Gastrocnemius medialis (tissue), 4 donors: ENCODE data around the gene CCDC40. TPM values are rescaled to one million over a fixed set of nuclear protein-coding genes. Genes with fewer than 3 reads are reported as not detected.
A peak's percentile ranks its signal among the peaks of the same experiment; 100 is the strongest.

ENCODE experiments used
- ATAC-seq, 2 donors: fragments of 150-250 bp; one replicate each; pipeline ENCODE4 v1.9.1; 2016
- DNase-seq, 2 donors: peaks; one replicate each; pipeline ENCODE4 v3.0.0-alpha.2; 2019
- H3K27ac ChIP-seq, 4 donors: fragments of 200-600 bp; sonication (generic); 1 replicate in 1 of 4; 2 replicates in 3 of 4; pipeline ENCODE4 v1.5.1; 2016 to 2018; ENCODE audit warnings: mild to moderate bottlenecking in 2 of 4, moderate library complexity in 1 of 4
- H3K27me3 ChIP-seq, 3 donors: fragments of 200-600 bp; sonication (generic) in 2 of 3; 1 replicate in 1 of 3; 2 replicates in 2 of 3; pipeline versions ENCODE4 v1.5.1 to v1.6.0; 2016 to 2019; ENCODE audit warnings: mild to moderate bottlenecking in 1 of 3, moderate library complexity in 1 of 3
- H3K36me3 ChIP-seq, 2 donors: fragments of 200-600 bp; sonication (generic) in 1 of 2; one replicate each; pipeline ENCODE4 v1.5.1; 2017 to 2018
- H3K4me1 ChIP-seq, 2 donors: fragments of 200-600 bp; sonication (generic) in 1 of 2; one replicate each; pipeline ENCODE4 v1.5.1; 2016 to 2017; ENCODE audit warnings: mild to moderate bottlenecking in 2 of 2
- H3K4me3 ChIP-seq, 4 donors: fragments of 200-600 bp; sonication (generic) in 3 of 4; 1 replicate in 1 of 4; 2 replicates in 3 of 4; pipeline ENCODE4 v1.5.1; 2016 to 2019; ENCODE audit warnings: mild to moderate bottlenecking in 2 of 4
- H3K9me3 ChIP-seq, 3 donors: fragments of 200-600 bp; sonication (generic) in 2 of 3; 1 replicate in 1 of 3; 2 replicates in 2 of 3; pipeline ENCODE4 v1.5.1; 2016 to 2019
- CTCF ChIP-seq, 5 experiments: fragments of 450-650 bp in 3 of 5; fragments of 200-600 bp in 2 of 5; sonication (generic) in 2 of 5; IDR thresholded peaks in 4 of 5; conservative IDR thresholded peaks in 1 of 5; 1 replicate in 4 of 5; 2 replicates in 1 of 5; pipeline ENCODE4 v1.5.1; 2016 to 2019; ENCODE audit warnings: antibody characterized with exemption in 5 of 5, mild to moderate bottlenecking in 3 of 5, moderate library complexity in 3 of 5
- POLR2A ChIP-seq, 2 donors: fragments of 450-650 bp; IDR thresholded peaks; one replicate each; pipeline ENCODE4 v1.6.1; 2017; ENCODE audit warnings: antibody characterized with exemption in 2 of 2, mild to moderate bottlenecking in 2 of 2, moderate library complexity in 2 of 2
- in situ Hi-C, 4 donors: fragments of 200-750 bp; cut with MboI; loops; one replicate each; pipeline versions ENCODE4 v1.15.0 to v1.8.0; 2017; ENCODE audit warnings: low sequenced_read_pairs in 4 of 4
- intact Hi-C: fragments of 100-400 bp; cut with DNase I; formaldehyde crosslinking; loops from one replicate; pipeline ENCODE4 v1.15.1; 2023; ENCODE audit warnings: low total_unique reads
- total RNA-seq, 4 donors: library from RNA; depleted of rRNA; stranded (reverse); fragments of >200 nt; gene quantifications; one replicate each; pipeline versions ENCODE4 v1.1.0 to v1.2.3, GENCODE V29; 2016

CCDC40 gene
- total RNA-seq, 4 donors from 2014 or later, result 0.18 to 2.1 (median 1.1) TPM

GRCh38 chr17:80032614-80033171 lies 3.7 kb upstream of the CCDC40 start:
- Histone ChIP-seq H3K9me3 (no peaks in the 10 kb centered on the region), H3K36me3 (no peaks in the 10 kb centered on the region), H3K4me1 (peaks cover 32% of the 10 kb centered on the region in 2 donors), H3K4me3 (no peak overlapping the region), H3K27ac (no peak overlapping the region), H3K27me3 (peaks cover 0 to 21% (median 19%) of the 10 kb centered on the region in 3 donors)
- in situ Hi-C loops (no loop called here), intact Hi-C loops (no loop called here)
- ATAC-seq, result no peak
- no peak for DNase-seq
- TF ChIP-seq POLR2A (IDR thresholded peaks at IDR 0.05), result no peak
- TF ChIP-seq CTCF (IDR thresholded peaks at IDR 0.05 in 4 of 5, conservative IDR thresholded peaks at IDR 0.05 in 1 of 5), result no peak

DNA sequence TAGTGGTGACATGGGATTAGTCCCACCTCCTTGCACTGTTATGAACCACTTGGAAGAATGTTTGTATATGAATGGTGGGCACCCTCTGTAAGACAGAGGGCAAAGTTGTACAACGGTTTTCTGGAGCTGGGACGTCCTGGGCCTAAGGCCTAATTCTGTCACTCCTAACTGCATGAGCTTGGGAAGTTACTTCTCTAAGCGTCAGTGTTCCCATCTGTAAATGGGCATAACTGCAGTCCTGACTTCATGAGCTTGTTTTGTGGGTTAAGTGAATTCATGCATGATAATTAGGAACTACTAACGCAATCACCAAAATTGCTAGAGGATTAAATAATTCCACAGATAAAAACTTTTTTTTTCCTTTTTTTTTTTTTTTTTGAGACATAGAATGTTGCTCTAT lies 2.6 kb upstream of the CCDC40 start:
- in situ Hi-C loops (no loop called here), intact Hi-C loops (no loop called here)
- ATAC-seq (no peak), DNase-seq (no peak)
- no peak overlapping the region for H3K27ac ChIP-seq
- no peak for TF ChIP-seq POLR2A (IDR thresholded peaks at IDR 0.05)
- no peak for TF ChIP-seq CTCF (IDR thresholded peaks at IDR 0.05 in 4 of 5, conservative IDR thresholded peaks at IDR 0.05 in 1 of 5)
- H3K27me3 ChIP-seq, result peaks cover 0 to 21% (median 19%) of the 10 kb centered on the region in 3 donors
- H3K4me3 ChIP-seq, result no peak overlapping the region
- H3K36me3 ChIP-seq, result no peaks in the 10 kb centered on the region
- H3K9me3 ChIP-seq, result no peaks in the 10 kb centered on the region
- peaks cover 23 to 30% of the 10 kb centered on the region in 2 donors for H3K4me1 ChIP-seq

DNA sequence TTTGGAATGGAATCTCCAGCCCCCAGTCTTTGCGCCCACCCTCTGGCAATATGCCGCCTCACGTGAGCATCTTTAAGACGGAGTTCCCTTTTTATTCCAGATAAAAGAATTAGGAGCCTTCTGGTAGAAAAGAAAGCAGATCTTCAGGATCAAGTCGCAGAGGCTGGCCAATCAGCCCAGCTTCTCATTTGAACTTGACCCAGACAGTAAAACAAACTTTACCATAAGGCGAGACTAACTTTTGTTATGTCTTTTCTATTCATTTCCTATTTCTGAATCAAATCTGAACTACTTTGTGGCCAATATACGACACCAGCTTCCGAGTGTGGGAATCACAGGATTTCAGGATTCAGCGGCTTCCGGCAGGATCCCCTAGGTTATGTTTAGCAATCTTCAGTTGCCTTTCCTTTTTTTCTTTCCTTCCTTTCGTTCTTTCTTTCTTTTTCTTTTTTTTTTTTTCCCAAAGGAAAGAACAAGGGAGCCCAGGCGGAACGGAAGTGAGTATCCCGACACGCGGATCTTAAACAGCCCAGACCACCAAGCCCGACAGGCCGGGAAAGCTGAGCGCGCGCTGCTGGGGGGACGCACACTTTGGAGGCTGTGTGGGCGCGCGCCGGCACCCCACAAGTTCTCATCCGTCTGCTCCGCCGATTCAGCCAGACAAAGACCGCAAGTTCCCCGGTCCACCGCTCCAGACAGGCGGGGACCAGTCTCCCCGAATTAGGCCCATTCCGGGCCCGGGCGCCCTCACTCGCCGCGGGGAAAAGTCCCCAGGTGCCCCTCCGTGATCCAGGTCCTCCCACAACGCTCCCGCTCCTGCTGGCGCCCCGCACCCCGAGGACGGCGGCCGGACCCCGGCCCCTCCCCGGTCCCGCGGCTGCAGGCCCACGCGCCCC lies 1.4 kb upstream of the CCDC40 start:
- peak in 1 of 2 donors; percentile 5 for ATAC-seq
- no peak for TF ChIP-seq CTCF (IDR thresholded peaks at IDR 0.05 in 4 of 5, conservative IDR thresholded peaks at IDR 0.05 in 1 of 5)
- TF ChIP-seq POLR2A (IDR thresholded peaks at IDR 0.05), result no peak
- peak overlapping the region; percentile 2 to 71 (median 62) for H3K27ac ChIP-seq
- DNase-seq, result no peak
- no peaks in the 10 kb centered on the region for H3K9me3 ChIP-seq
- H3K4me3 ChIP-seq, result peak overlapping the region; percentile 60 to 72 (median 70)
- H3K4me1 ChIP-seq, result peaks cover 12 to 18% of the 10 kb centered on the region in 2 donors
- no peaks in the 10 kb centered on the region for H3K36me3 ChIP-seq
- peaks cover 0 to 17% (median 16%) of the 10 kb centered on the region in 3 donors for H3K27me3 ChIP-seq
- in situ Hi-C loops (no loop called here), intact Hi-C loops (loop anchor here (1.0 kb wide), 1 partner anchor 27 kb away; no protein-coding TSS in a partner anchor)

DNA sequence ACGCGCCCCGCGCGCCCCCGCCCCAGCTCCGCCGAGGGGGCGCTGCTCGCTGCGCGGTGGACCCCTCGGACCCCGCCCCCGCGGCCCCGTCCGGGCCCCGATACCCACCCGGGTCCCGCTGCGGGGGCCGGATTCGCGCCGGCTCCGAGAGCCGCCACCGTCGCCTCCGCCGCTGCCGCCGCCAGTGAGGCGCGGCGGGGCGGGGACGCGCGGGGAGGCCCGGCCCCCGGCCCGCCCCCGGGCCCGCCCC lies 830 bp upstream of the CCDC40 start, which contains the start of gene TBC1D16:
TBC1D16 (minus strand) TSS at position 186 of the 250 bp plus-strand sequence. CDS start 22,325 bp downstream, outside the sequence.
- Histone ChIP-seq H3K36me3 (no peaks in the 10 kb centered on the region), H3K4me3 (peak within 1 kb of the TSS; percentile 69 to 92 (median 84)), H3K27me3 (peaks cover 0 to 17% (median 13%) of the 10 kb centered on the region in 3 donors), H3K27ac (peak within 1 kb of the TSS; percentile 77 to 91 (median 84)), H3K4me1 (peaks cover 6 to 12% of the 10 kb centered on the region in 2 donors), H3K9me3 (no peaks in the 10 kb centered on the region)
- DNase-seq (no peak), ATAC-seq (no peak)
- in situ Hi-C loops, result no loop called here
- no peak for TF ChIP-seq CTCF (IDR thresholded peaks at IDR 0.05 in 4 of 5, conservative IDR thresholded peaks at IDR 0.05 in 1 of 5)
- TF ChIP-seq POLR2A (IDR thresholded peaks at IDR 0.05), result peak; percentile 1 to 50
- intact Hi-C loops, result loop anchor here (1.0 kb wide), 1 partner anchor 27 kb away; no protein-coding TSS in a partner anchor
